ENCODE measurements around the gene FKBP15. TPM values are rescaled to one million over a fixed set of nuclear protein-coding genes. Genes with fewer than 3 reads are reported as not detected.
A peak's percentile ranks its signal among the peaks of the same experiment; 100 is the strongest.

Gene FKBP15
- polyA plus RNA-seq, 2 donors: 10.5 to 11.6 TPM

GRCh38 chr9:113192455-113192854, 28.6 kb downstream of the FKBP15 start:
- H3K36me3 ChIP-seq (ENCODE audit: control insufficient read depth in 2 of 2, insufficient read depth in 2 of 2, low read length in 1 of 2): peaks cover 11 to 13% of the 10 kb centered on the region in 2 donors
- H3K9me3 ChIP-seq (ENCODE audit: control insufficient read depth in 2 of 2, insufficient read depth in 1 of 2, low read depth in 1 of 2, low read length in 1 of 2): no peaks in the 10 kb centered on the region
- no peak overlapping the region for H3K4me3 ChIP-seq (ENCODE audit: low read depth in 1 of 2, low read length in 2 of 2)
- H3K27ac ChIP-seq (ENCODE audit: low read depth in 2 of 2, low read length in 1 of 2): no peak overlapping the region
- 49 to 67% methylated on average over 2 of the region's 2 CpGs for WGBS, 2 donors
- H3K27me3 ChIP-seq (ENCODE audit: control insufficient read depth in 1 of 2, insufficient read depth in 2 of 2, low read length in 2 of 2): no peaks in the 10 kb centered on the region
- peaks cover 0 to 5% of the 10 kb centered on the region in 2 donors for H3K4me1 ChIP-seq (ENCODE audit: control insufficient read depth in 2 of 2, insufficient read depth in 2 of 2, low read length in 1 of 2)

GRCh38 chr9:113187929-113188595, 33.0 kb downstream of the FKBP15 start:
- Histone ChIP-seq H3K27me3 (ENCODE audit: control insufficient read depth in 1 of 2, insufficient read depth in 2 of 2, low read length in 2 of 2) (no peaks in the 10 kb centered on the region), H3K9me3 (ENCODE audit: control insufficient read depth in 2 of 2, insufficient read depth in 1 of 2, low read depth in 1 of 2, low read length in 1 of 2) (no peaks in the 10 kb centered on the region), H3K4me1 (ENCODE audit: control insufficient read depth in 2 of 2, insufficient read depth in 2 of 2, low read length in 1 of 2) (peaks cover 0 to 5% of the 10 kb centered on the region in 2 donors), H3K36me3 (ENCODE audit: control insufficient read depth in 2 of 2, insufficient read depth in 2 of 2, low read length in 1 of 2) (peaks cover 20 to 22% of the 10 kb centered on the region in 2 donors), H3K27ac (ENCODE audit: low read depth in 2 of 2, low read length in 1 of 2) (peak overlapping the region; percentile 78 to 86), H3K4me3 (ENCODE audit: low read depth in 1 of 2, low read length in 2 of 2) (no peak overlapping the region)
- WGBS, 2 donors: 78 to 83% methylated on average over 9 of the region's 9 CpGs

- 89 to 93% methylated on average over 7 of the region's 7 CpGs for WGBS, 2 donors
- Histone ChIP-seq H3K9me3 (ENCODE audit: control insufficient read depth in 2 of 2, insufficient read depth in 1 of 2, low read depth in 1 of 2, low read length in 1 of 2) (no peaks in the 10 kb centered on the region), H3K27ac (ENCODE audit: low read depth in 2 of 2, low read length in 1 of 2) (no peak overlapping the region), H3K4me3 (ENCODE audit: low read depth in 1 of 2, low read length in 2 of 2) (no peak overlapping the region), H3K27me3 (ENCODE audit: control insufficient read depth in 1 of 2, insufficient read depth in 2 of 2, low read length in 2 of 2) (no peaks in the 10 kb centered on the region), H3K36me3 (ENCODE audit: control insufficient read depth in 2 of 2, insufficient read depth in 2 of 2, low read length in 1 of 2) (peaks cover 23 to 27% of the 10 kb centered on the region in 2 donors), H3K4me1 (ENCODE audit: control insufficient read depth in 2 of 2, insufficient read depth in 2 of 2, low read length in 1 of 2) (peaks cover 0 to 5% of the 10 kb centered on the region in 2 donors)
Measured at GRCh38 chr9:113186137-113186755, 34.8 kb downstream of the FKBP15 start.

- Histone ChIP-seq H3K27me3 (ENCODE audit: control insufficient read depth in 1 of 2, insufficient read depth in 2 of 2, low read length in 2 of 2) (no peaks in the 10 kb centered on the region), H3K36me3 (ENCODE audit: control insufficient read depth in 2 of 2, insufficient read depth in 2 of 2, low read length in 1 of 2) (peaks cover 26 to 29% of the 10 kb centered on the region in 2 donors), H3K4me1 (ENCODE audit: control insufficient read depth in 2 of 2, insufficient read depth in 2 of 2, low read length in 1 of 2) (peaks cover 0 to 5% of the 10 kb centered on the region in 2 donors), H3K27ac (ENCODE audit: low read depth in 2 of 2, low read length in 1 of 2) (no peak overlapping the region), H3K4me3 (ENCODE audit: low read depth in 1 of 2, low read length in 2 of 2) (no peak overlapping the region), H3K9me3 (ENCODE audit: control insufficient read depth in 2 of 2, insufficient read depth in 1 of 2, low read depth in 1 of 2, low read length in 1 of 2) (no peaks in the 10 kb centered on the region)
- 88 to 91% methylated on average over 4 of the region's 4 CpGs for WGBS, 2 donors
Measured at GRCh38 chr9:113185271-113185670, 35.8 kb downstream of the FKBP15 start.

- Histone ChIP-seq H3K27ac (ENCODE audit: low read depth in 2 of 2, low read length in 1 of 2) (no peak overlapping the region), H3K9me3 (ENCODE audit: control insufficient read depth in 2 of 2, insufficient read depth in 1 of 2, low read depth in 1 of 2, low read length in 1 of 2) (no peaks in the 10 kb centered on the region), H3K27me3 (ENCODE audit: control insufficient read depth in 1 of 2, insufficient read depth in 2 of 2, low read length in 2 of 2) (no peaks in the 10 kb centered on the region), H3K36me3 (ENCODE audit: control insufficient read depth in 2 of 2, insufficient read depth in 2 of 2, low read length in 1 of 2) (peaks cover 25 to 29% of the 10 kb centered on the region in 2 donors), H3K4me3 (ENCODE audit: low read depth in 1 of 2, low read length in 2 of 2) (no peak overlapping the region), H3K4me1 (ENCODE audit: control insufficient read depth in 2 of 2, insufficient read depth in 2 of 2, low read length in 1 of 2) (peaks cover 0 to 5% of the 10 kb centered on the region in 2 donors)
- WGBS, 2 donors: 85% methylated on average over 2 of the region's 2 CpGs
Measured at GRCh38 chr9:113184539-113184938, 36.5 kb downstream of the FKBP15 start.

- no peak overlapping the region for H3K4me3 ChIP-seq (ENCODE audit: low read depth in 1 of 2, low read length in 2 of 2)
- H3K4me1 ChIP-seq (ENCODE audit: control insufficient read depth in 2 of 2, insufficient read depth in 2 of 2, low read length in 1 of 2): peaks cover 0 to 5% of the 10 kb centered on the region in 2 donors
- H3K36me3 ChIP-seq (ENCODE audit: control insufficient read depth in 2 of 2, insufficient read depth in 2 of 2, low read length in 1 of 2): peaks cover 25 to 29% of the 10 kb centered on the region in 2 donors
- no peak overlapping the region for H3K27ac ChIP-seq (ENCODE audit: low read depth in 2 of 2, low read length in 1 of 2)
- 98 to 100% methylated on average over 2 of the region's 2 CpGs for WGBS, 2 donors
- H3K27me3 ChIP-seq (ENCODE audit: control insufficient read depth in 1 of 2, insufficient read depth in 2 of 2, low read length in 2 of 2): no peaks in the 10 kb centered on the region
- H3K9me3 ChIP-seq (ENCODE audit: control insufficient read depth in 2 of 2, insufficient read depth in 1 of 2, low read depth in 1 of 2, low read length in 1 of 2): no peaks in the 10 kb centered on the region
Measured at GRCh38 chr9:113183956-113184488, 37.1 kb downstream of the FKBP15 start.

- no peak overlapping the region for H3K27ac ChIP-seq (ENCODE audit: low read depth in 2 of 2, low read length in 1 of 2)
- H3K27me3 ChIP-seq (ENCODE audit: control insufficient read depth in 1 of 2, insufficient read depth in 2 of 2, low read length in 2 of 2): no peaks in the 10 kb centered on the region
- H3K9me3 ChIP-seq (ENCODE audit: control insufficient read depth in 2 of 2, insufficient read depth in 1 of 2, low read depth in 1 of 2, low read length in 1 of 2): no peaks in the 10 kb centered on the region
- H3K4me3 ChIP-seq (ENCODE audit: low read depth in 1 of 2, low read length in 2 of 2): no peak overlapping the region
- peaks cover 25% of the 10 kb centered on the region in 2 donors for H3K36me3 ChIP-seq (ENCODE audit: control insufficient read depth in 2 of 2, insufficient read depth in 2 of 2, low read length in 1 of 2)
- H3K4me1 ChIP-seq (ENCODE audit: control insufficient read depth in 2 of 2, insufficient read depth in 2 of 2, low read length in 1 of 2): no peaks in the 10 kb centered on the region
Measured at GRCh38 chr9:113181165-113181564, 39.9 kb downstream of the FKBP15 start.

GRCh38 chr9:113179839-113180238, 41.2 kb downstream of the FKBP15 start:
- no peaks in the 10 kb centered on the region for H3K4me1 ChIP-seq (ENCODE audit: control insufficient read depth in 2 of 2, insufficient read depth in 2 of 2, low read length in 1 of 2)
- no peaks in the 10 kb centered on the region for H3K9me3 ChIP-seq (ENCODE audit: control insufficient read depth in 2 of 2, insufficient read depth in 1 of 2, low read depth in 1 of 2, low read length in 1 of 2)
- WGBS, 2 donors: 84 to 93% methylated on average over 1 of the region's 1 CpG
- H3K27ac ChIP-seq (ENCODE audit: low read depth in 2 of 2, low read length in 1 of 2): no peak overlapping the region
- H3K36me3 ChIP-seq (ENCODE audit: control insufficient read depth in 2 of 2, insufficient read depth in 2 of 2, low read length in 1 of 2): peaks cover 18 to 24% of the 10 kb centered on the region in 2 donors
- no peak overlapping the region for H3K4me3 ChIP-seq (ENCODE audit: low read depth in 1 of 2, low read length in 2 of 2)
- H3K27me3 ChIP-seq (ENCODE audit: control insufficient read depth in 1 of 2, insufficient read depth in 2 of 2, low read length in 2 of 2): no peaks in the 10 kb centered on the region

GRCh38 chr9:113178087-113178486, 43.0 kb downstream of the FKBP15 start:
- Histone ChIP-seq H3K27ac (ENCODE audit: low read depth in 2 of 2, low read length in 1 of 2) (no peak overlapping the region), H3K27me3 (ENCODE audit: control insufficient read depth in 1 of 2, insufficient read depth in 2 of 2, low read length in 2 of 2) (no peaks in the 10 kb centered on the region), H3K4me1 (ENCODE audit: control insufficient read depth in 2 of 2, insufficient read depth in 2 of 2, low read length in 1 of 2) (no peaks in the 10 kb centered on the region), H3K36me3 (ENCODE audit: control insufficient read depth in 2 of 2, insufficient read depth in 2 of 2, low read length in 1 of 2) (peaks cover 21 to 25% of the 10 kb centered on the region in 2 donors), H3K9me3 (ENCODE audit: control insufficient read depth in 2 of 2, insufficient read depth in 1 of 2, low read depth in 1 of 2, low read length in 1 of 2) (no peaks in the 10 kb centered on the region), H3K4me3 (ENCODE audit: low read depth in 1 of 2, low read length in 2 of 2) (no peak overlapping the region)
- WGBS, 2 donors: 95 to 100% methylated on average over 1 of the region's 1 CpG
